OCI-LY1 (cell line): ENCODE data around the gene CSNK2A1.

ENCODE experiments used
- EZH2 ChIP-seq: fragments of 200-600 bp; sonication (generic), shearing (Covaris generic); IDR thresholded peaks from 2 replicates; pipeline ENCODE4 v1.8.0; 2017; ENCODE audit warnings: borderline replicate concordance, mixed run types, mild to moderate bottlenecking, antibody characterized with exemption, low read length, moderate library complexity, mixed read lengths
- TF ChIP-seq, protein P1 (sequence below): fragments of 200-600 bp; sonication (generic), shearing (Covaris generic); IDR thresholded peaks from 2 replicates; pipeline ENCODE4 v1.5.1; 2017; ENCODE audit warnings: mild to moderate bottlenecking, antibody characterized with exemption, low read length, moderate library complexity, mixed read lengths

- TF ChIP-seq, protein P1, sequence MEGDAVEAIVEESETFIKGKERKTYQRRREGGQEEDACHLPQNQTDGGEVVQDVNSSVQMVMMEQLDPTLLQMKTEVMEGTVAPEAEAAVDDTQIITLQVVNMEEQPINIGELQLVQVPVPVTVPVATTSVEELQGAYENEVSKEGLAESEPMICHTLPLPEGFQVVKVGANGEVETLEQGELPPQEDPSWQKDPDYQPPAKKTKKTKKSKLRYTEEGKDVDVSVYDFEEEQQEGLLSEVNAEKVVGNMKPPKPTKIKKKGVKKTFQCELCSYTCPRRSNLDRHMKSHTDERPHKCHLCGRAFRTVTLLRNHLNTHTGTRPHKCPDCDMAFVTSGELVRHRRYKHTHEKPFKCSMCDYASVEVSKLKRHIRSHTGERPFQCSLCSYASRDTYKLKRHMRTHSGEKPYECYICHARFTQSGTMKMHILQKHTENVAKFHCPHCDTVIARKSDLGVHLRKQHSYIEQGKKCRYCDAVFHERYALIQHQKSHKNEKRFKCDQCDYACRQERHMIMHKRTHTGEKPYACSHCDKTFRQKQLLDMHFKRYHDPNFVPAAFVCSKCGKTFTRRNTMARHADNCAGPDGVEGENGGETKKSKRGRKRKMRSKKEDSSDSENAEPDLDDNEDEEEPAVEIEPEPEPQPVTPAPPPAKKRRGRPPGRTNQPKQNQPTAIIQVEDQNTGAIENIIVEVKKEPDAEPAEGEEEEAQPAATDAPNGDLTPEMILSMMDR: no peak
- TF ChIP-seq EZH2: no peak
Observed at GRCh38 chr20:430091-430999, 113.2 kb downstream of the CSNK2A1 start.
